Heart left ventricle (tissue), 13 donors: ENCODE data around the gene PLCXD3.

ENCODE experiments used
- CTCF ChIP-seq, 12 donors: fragments of 200-600 bp; sonication (generic) in 4 of 12; IDR thresholded peaks; one replicate each; pipeline versions ENCODE4 v1.5.0 to v1.8.0; 2018 to 2022; ENCODE audit warnings: antibody characterized with exemption in 12 of 12, mild to moderate bottlenecking in 5 of 12
- POLR2A ChIP-seq, 2 donors: fragments of 450-650 bp; IDR thresholded peaks; one replicate each; pipeline ENCODE4 v1.6.1; 2017; ENCODE audit warnings: antibody characterized with exemption in 2 of 2, mild to moderate bottlenecking in 2 of 2, moderate library complexity in 2 of 2
- donor health status: ischemic (EF 13 %, LVEDD 7.1; RV severe dilation, severe dysfunction).
- donor health status: DM: no; HTN: yes; CAD: no.
- donor health status: DM: no; HTN: no; CAD: no.
- donor health status: ischemic (EF 25% LVEDD 6.9; RV normal size, moderate dysfunction).
- donor health status: ischemic (EF 25% LVEDD 5.7; RV mildly dilated, moderate dysfunction).
- donor health status: ischemic (EF 35%, LVEDD 5.7; RV mildly dilated, moderate dysfunction).
- donor health status: nonischemic (EF 11% LVEDD 7.7; RV severe dilation, severe dysfunction).
- donor health status: DM: yes; HTN: yes; CAD: no.
- donor health status: PGD.
- donor health status: ischemic (EF 29% LVEDD 5.4; RV normal size, mild dysfunction).
- donor health status: nonischemic (EF 23%, LVEDD 6.1; RV moderate dilation, normal function).

DNA sequence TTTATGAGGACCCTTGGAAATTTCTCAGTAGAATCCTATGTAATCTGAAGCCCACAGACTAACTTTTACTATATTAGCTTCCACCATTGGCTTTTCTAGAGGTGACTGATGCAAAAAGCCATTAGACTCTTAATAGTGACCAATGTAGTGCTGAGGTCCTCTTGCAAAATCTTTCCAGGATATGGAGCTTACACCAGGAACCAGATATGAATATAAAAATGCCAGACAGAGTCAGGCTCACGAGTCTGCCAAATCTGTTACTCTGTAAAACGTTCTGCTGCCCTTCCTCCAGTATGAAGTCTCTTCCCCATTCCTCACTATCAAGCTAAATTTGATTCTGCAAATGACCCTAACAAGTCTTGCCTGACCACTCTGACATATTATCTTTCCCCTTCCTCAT, 223.7 kb downstream of the PLCXD3 start:
- TF ChIP-seq CTCF (IDR thresholded peaks at IDR 0.05) (no peak), POLR2A (IDR thresholded peaks at IDR 0.05) (no peak)
